ENCODE data around the gene NDUFAF5. TPM values are rescaled to one million over a fixed set of nuclear protein-coding genes. Genes with fewer than 3 reads are reported as not detected.

NDUFAF5 gene
- polyA plus RNA-seq, 3 donors, result 5.9 to 15.2 (median 7.8) TPM

- Mint-ChIP-seq H3K9me3 (peaks cover 0 to 5% (median 0%) of the 10 kb centered on the region in 7 donors), H3K27ac (no peak overlapping the region), H3K4me1 (peaks cover 6% of the 10 kb centered on the region), H3K27me3 (ENCODE audit: low read depth in 3 of 3) (peaks cover 5 to 17% (median 15%) of the 10 kb centered on the region in 3 donors), H3K36me3 (no peaks in the 10 kb centered on the region), H3K4me3 (no peak overlapping the region)
- H2AFZ ChIP-seq (ENCODE audit: insufficient read depth, low read depth, low read length, poor library complexity, severe bottlenecking), result no peak overlapping the region
- H4K20me1 ChIP-seq (ENCODE audit: insufficient read depth, low read length), result no peaks in the 10 kb centered on the region
- no peak for DNase-seq
- no peaks in the 10 kb centered on the region for H3K9me3 ChIP-seq (replicated peaks in 1 of 2; ENCODE audit: control insufficient read depth in 1 of 2, insufficient read depth in 1 of 2, low read length in 2 of 2)
- no peak overlapping the region for H3K4me2 ChIP-seq (replicated peaks; ENCODE audit: extremely low read depth, low read length, poor library complexity, severe bottlenecking)
- H3K4me1 ChIP-seq (ENCODE audit: control insufficient read depth in 1 of 2, insufficient read depth in 2 of 2, low read length in 2 of 2), result no peaks in the 10 kb centered on the region
- H3K27ac ChIP-seq (ENCODE audit: low read depth in 1 of 2, low read length in 2 of 2), result no peak overlapping the region
- intact Hi-C loops (cut with micrococcal nuclease), result no loop called here
- no peaks in the 10 kb centered on the region for H3K36me3 ChIP-seq (replicated peaks in 1 of 2; ENCODE audit: control insufficient read depth in 1 of 2, insufficient read depth in 2 of 2, low read length in 2 of 2)
- H3K27me3 ChIP-seq (ENCODE audit: control insufficient read depth in 2 of 2, insufficient read depth in 2 of 2, low read length in 2 of 2), result peaks cover 0 to 2% of the 10 kb centered on the region in 2 donors
- TF ChIP-seq CTCF (IDR thresholded peaks at IDR 0.05), result no peak
- no peaks in the 10 kb centered on the region for H3K79me2 ChIP-seq (ENCODE audit: insufficient read depth, low read length)
- no peak overlapping the region for H3K4me3 ChIP-seq (replicated peaks in 1 of 3; ENCODE audit: low read depth in 2 of 3, low read length in 3 of 3)
- no peak overlapping the region for H3K9ac ChIP-seq (ENCODE audit: insufficient read depth, low read length, poor library complexity, severe bottlenecking)
- 97% methylated on average over 7 of the region's 7 CpGs for WGBS (ENCODE audit: insufficient coverage)
Observed at GRCh38 chr20:13838664-13839063, 53.8 kb downstream of the NDUFAF5 start.

GRCh38 chr20:13839421-13840092, 54.7 kb downstream of the NDUFAF5 start:
- Histone ChIP-seq H3K27ac (ENCODE audit: low read depth in 1 of 2, low read length in 2 of 2) (no peak overlapping the region), H3K36me3 (replicated peaks in 1 of 2; ENCODE audit: control insufficient read depth in 1 of 2, insufficient read depth in 2 of 2, low read length in 2 of 2) (no peaks in the 10 kb centered on the region), H3K79me2 (ENCODE audit: insufficient read depth, low read length) (no peaks in the 10 kb centered on the region), H3K4me3 (replicated peaks in 1 of 3; ENCODE audit: low read depth in 2 of 3, low read length in 3 of 3) (no peak overlapping the region), H2AFZ (ENCODE audit: insufficient read depth, low read depth, low read length, poor library complexity, severe bottlenecking) (no peak overlapping the region), H3K4me2 (replicated peaks; ENCODE audit: extremely low read depth, low read length, poor library complexity, severe bottlenecking) (no peak overlapping the region), H3K4me1 (ENCODE audit: control insufficient read depth in 1 of 2, insufficient read depth in 2 of 2, low read length in 2 of 2) (no peaks in the 10 kb centered on the region), H3K27me3 (ENCODE audit: control insufficient read depth in 2 of 2, insufficient read depth in 2 of 2, low read length in 2 of 2) (peaks cover 0 to 2% of the 10 kb centered on the region in 2 donors), H3K9ac (ENCODE audit: insufficient read depth, low read length, poor library complexity, severe bottlenecking) (no peak overlapping the region), H4K20me1 (ENCODE audit: insufficient read depth, low read length) (no peaks in the 10 kb centered on the region), H3K9me3 (replicated peaks in 1 of 2; ENCODE audit: control insufficient read depth in 1 of 2, insufficient read depth in 1 of 2, low read length in 2 of 2) (no peaks in the 10 kb centered on the region)
- intact Hi-C loops (cut with micrococcal nuclease), result no loop called here
- H3K4me1 Mint-ChIP-seq, result peaks cover 6% of the 10 kb centered on the region
- H3K9me3 Mint-ChIP-seq, result peaks cover 0 to 5% (median 0%) of the 10 kb centered on the region in 7 donors
- 70% methylated on average over 3 of the region's 4 CpGs for WGBS (ENCODE audit: insufficient coverage)
- DNase-seq, result no peak
- H3K36me3 Mint-ChIP-seq, result no peaks in the 10 kb centered on the region
- no peak overlapping the region for H3K4me3 Mint-ChIP-seq
- peaks cover 6 to 17% (median 15%) of the 10 kb centered on the region in 3 donors for H3K27me3 Mint-ChIP-seq (ENCODE audit: low read depth in 3 of 3)
- H3K27ac Mint-ChIP-seq, result no peak overlapping the region
- no peak for TF ChIP-seq CTCF (IDR thresholded peaks at IDR 0.05)
